ENCODE data around the gene NAB2.

- TF ChIP-seq EP300 (IDR thresholded peaks at IDR 0.05; ENCODE audit: borderline replicate concordance) (no peak), TAF1 (IDR thresholded peaks at IDR 0.05; ENCODE audit: low read depth) (no peak), TEAD4 (IDR thresholded peaks at IDR 0.05) (no peak), CREB1 (IDR thresholded peaks at IDR 0.05; ENCODE audit: low read depth) (no peak), CEBPB (IDR thresholded peaks at IDR 0.05) (no peak), REST (IDR thresholded peaks at IDR 0.05; ENCODE audit: low read depth) (no peak), YY1 (IDR thresholded peaks at IDR 0.05; ENCODE audit: low read depth) (no peak), EGR1 (IDR thresholded peaks at IDR 0.05) (no peak), RAD21 (IDR thresholded peaks at IDR 0.05; ENCODE audit: low read depth) (no peak), MAX (IDR thresholded peaks at IDR 0.05) (no peak), TCF12 (IDR thresholded peaks at IDR 0.05; ENCODE audit: low read depth) (no peak), USF1 (IDR thresholded peaks at IDR 0.05) (no peak), FOXM1 (IDR thresholded peaks at IDR 0.05; ENCODE audit: borderline replicate concordance, low read depth) (no peak), ZBTB7A (IDR thresholded peaks at IDR 0.05; ENCODE audit: low read depth) (no peak)
These were observed 42.0 kb downstream of the NAB2 start for GRCh38 chr12:57130941-57131340.

Data from Ishikawa (cell line).